Panc1 (cell line): ENCODE measurements around the gene GDF7.

ENCODE experiments used
- SIN3A ChIP-seq: IDR thresholded peaks from 2 replicates; pipeline ENCODE4 v1.6.1; 2012; ENCODE audit warnings: low read depth, mild to moderate bottlenecking, low read length, moderate library complexity, borderline replicate concordance; ENCODE audit not compliant: insufficient read depth
- TF ChIP-seq, protein P1 (sequence below): fragments of 450-650 bp; IDR thresholded peaks from 2 replicates; pipeline ENCODE4 v1.5.1; 2017; ENCODE audit warnings: mild to moderate bottlenecking

DNA sequence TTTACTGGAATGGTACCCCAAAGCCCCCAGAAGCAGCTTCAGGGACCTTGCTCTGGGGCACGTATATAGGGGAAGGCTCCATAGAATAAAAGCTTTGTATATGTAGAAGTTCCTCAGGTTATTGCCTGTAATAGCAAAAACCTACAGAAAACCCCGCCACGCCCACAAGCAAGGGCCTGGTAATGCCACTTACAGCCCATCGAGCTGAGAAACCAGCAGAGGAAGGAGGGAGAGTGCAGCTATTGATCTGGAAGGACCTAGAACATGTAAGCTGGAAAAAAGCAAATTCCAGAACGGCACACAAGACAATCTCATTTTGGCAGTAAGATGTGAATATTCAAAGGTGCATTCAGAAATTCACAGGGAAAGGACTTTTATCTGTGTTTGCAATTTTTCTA is 31.8 kb upstream of the GDF7 start:
- TF ChIP-seq, protein P1, sequence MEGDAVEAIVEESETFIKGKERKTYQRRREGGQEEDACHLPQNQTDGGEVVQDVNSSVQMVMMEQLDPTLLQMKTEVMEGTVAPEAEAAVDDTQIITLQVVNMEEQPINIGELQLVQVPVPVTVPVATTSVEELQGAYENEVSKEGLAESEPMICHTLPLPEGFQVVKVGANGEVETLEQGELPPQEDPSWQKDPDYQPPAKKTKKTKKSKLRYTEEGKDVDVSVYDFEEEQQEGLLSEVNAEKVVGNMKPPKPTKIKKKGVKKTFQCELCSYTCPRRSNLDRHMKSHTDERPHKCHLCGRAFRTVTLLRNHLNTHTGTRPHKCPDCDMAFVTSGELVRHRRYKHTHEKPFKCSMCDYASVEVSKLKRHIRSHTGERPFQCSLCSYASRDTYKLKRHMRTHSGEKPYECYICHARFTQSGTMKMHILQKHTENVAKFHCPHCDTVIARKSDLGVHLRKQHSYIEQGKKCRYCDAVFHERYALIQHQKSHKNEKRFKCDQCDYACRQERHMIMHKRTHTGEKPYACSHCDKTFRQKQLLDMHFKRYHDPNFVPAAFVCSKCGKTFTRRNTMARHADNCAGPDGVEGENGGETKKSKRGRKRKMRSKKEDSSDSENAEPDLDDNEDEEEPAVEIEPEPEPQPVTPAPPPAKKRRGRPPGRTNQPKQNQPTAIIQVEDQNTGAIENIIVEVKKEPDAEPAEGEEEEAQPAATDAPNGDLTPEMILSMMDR = no peak
- TF ChIP-seq SIN3A = no peak
